COR-L47 (cell line): Measurements from ENCODE around the gene GNPTAB.

ENCODE experiments used
- DNase-seq: peaks from one replicate; lab custom pipeline; 2025; lab: John Stamatoyannopoulos, UW

GNPTAB gene

GRCh38 chr12:101804409-101804808 lies 26.4 kb downstream of the GNPTAB start:
- DNase-seq = no peak

DNA sequence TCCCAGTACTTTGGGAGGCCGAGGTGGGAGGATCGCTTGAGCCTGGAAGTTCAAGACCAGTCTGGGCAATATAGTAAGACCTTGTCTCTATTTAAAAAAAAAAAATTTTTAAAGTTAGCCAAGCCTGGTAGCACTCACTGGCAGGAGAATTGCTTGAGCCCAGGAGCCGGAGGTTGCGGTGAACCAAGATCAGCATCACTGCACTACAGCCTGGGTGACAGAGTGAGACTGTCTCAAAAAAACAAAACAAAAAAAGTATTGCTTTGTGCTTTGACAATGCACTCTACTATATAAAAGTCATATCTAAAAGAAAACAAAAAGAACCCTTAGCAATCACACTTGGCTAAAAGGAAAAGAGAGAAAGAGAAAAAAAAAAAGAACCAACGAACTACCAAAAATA lies 26.8 kb downstream of the GNPTAB start:
- no peak for DNase-seq

DNA sequence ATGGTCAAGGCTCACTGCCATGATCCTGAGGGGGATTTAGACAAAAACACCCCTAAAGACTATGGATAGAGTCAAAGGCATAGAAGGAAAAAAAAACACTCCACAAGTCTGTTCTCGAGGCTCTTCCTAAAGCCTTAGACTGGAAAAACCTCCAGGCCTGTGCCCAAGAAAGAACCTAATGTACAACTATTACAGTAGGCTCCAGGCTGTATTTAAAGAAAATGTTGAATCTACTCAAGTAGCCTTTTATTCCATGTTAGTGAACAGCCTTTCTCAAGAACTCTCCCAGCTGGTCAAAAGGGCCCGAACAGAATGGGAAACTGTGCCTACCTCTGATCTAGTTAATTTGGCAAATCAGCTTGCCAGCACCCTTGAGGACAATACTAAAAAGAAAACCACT lies 28.3 kb downstream of the GNPTAB start:
- no peak for DNase-seq

- no peak for DNase-seq
Measured at GRCh38 chr12:101799774-101800173, 31.0 kb downstream of the GNPTAB start.

DNA sequence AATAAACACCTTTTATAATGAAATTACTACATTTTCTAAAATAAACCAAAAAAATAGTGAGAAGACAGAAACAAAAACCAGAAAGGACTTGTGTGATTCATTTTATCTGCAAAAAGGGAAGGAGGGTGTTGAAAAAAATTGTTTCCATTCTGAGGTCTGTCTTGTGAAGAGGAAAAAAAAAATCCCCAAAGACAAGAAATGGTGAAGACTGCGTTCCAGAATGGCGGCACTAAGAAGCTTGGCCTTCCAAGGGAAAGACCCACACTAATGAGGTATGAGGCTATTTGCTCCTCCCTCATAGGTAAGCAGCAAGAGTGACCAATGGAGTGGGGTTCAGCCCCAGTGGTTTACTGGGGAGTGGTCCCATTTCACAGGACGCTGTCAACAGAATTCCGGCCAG lies 35.0 kb downstream of the GNPTAB start:
- DNase-seq = no peak

DNA sequence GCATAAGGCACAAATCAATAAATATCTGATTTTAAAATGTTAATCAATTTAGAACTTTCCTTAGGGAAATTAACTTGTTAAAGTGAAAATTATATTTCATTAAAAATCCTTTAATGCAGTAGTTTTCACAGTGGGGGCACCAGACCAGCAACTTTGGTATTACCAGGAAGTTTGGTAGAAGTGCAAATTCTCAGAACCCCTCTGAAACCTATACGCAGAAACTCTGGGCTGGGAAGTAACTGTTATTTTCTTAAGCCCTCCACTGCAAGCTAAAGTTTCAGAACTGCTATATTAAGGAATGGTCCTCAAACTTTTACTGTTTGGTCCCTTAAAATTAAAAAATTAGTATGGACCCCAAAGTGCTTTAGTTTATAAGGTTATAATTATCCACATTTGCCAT lies 35.7 kb downstream of the GNPTAB start:
- no peak for DNase-seq

- no peak for DNase-seq
Measured at GRCh38 chr12:101794574-101794973, 36.2 kb downstream of the GNPTAB start.

- DNase-seq = no peak
Measured at GRCh38 chr12:101793401-101793800, 37.4 kb downstream of the GNPTAB start.

DNA sequence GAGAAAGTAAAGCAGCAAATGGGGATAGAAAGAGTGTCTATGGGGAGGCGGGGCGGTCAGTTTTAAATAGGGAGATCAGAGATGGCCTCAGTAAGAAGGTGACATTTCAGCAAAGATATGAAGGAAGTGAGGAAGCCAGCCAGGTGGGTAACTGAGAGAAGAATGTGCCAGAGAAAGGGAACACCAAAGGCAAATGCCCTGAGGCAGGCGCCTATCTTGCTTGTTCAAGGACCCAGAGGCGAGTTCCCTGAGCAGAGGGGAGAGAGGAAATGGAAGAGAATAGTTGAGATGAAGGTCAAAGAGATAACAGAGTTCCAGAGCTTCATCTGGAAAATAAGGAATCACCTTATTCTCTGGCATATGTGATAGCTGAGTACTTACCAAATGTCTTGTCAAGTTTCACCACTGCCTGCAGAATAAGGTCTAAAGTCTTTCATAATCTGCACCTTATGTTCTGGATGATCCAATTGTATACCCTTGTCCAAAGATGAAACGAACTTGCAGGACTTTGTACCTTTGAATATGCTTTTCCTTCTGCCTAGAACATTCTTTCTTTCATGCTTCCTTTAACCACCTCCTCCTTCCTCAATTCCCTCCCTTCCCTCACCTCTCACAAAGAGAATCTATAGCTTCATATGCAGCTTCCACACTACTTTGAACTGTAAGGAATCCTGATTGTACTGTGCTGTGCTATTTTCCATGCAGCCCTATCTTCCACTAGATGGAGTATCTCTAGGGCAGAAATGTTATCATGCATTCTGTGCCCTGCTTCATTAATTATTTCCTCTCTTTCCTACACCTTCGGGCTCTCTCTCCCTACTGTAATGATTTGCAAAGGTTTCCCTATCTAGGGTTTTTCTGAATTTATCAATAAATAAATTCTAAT lies 38.5 kb downstream of the GNPTAB start:
- no peak for DNase-seq

- no peak for DNase-seq
Measured at GRCh38 chr12:101789171-101789570, 41.6 kb downstream of the GNPTAB start.

DNA sequence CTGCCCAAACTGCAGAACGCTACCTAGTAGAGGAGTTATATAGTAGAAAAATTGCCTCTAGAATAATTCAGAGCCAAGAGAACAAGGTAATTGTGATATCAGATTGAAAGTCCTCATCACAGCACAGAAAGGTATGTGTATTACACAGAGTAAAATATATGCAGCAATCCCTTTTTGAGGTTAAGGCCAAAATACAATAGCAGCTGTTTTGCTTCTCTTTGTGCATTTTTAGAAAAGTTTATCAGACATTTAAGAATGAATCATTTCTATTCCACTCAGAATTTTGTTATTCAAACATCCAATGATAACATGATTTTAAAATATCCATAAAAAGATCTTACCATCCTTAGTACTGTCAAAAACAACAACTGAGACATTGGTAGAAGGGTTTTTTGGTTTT lies 45.1 kb downstream of the GNPTAB start:
- DNase-seq = no peak

DNA sequence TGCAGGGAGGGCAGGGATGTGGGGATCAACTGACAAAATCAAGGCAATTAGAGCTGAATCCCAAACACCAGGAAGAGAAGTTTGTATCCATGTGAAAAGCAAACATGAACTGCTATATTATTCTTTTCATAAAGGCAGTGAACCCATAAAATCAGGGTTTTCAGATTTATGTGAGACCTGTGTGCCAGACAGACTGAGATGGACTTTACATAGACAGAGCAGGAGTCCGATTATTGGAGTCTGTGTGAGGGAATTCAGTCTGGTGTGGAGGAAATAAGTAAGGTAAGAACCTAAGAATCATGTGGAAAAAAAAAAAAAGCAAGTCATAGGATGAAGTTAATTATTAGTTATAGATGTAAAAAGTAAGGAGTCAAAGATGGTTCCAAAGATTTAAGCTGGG lies 46.4 kb downstream of the GNPTAB start:
- no peak for DNase-seq

- no peak for DNase-seq
Measured at GRCh38 chr12:101783838-101784237, 46.9 kb downstream of the GNPTAB start.

DNA sequence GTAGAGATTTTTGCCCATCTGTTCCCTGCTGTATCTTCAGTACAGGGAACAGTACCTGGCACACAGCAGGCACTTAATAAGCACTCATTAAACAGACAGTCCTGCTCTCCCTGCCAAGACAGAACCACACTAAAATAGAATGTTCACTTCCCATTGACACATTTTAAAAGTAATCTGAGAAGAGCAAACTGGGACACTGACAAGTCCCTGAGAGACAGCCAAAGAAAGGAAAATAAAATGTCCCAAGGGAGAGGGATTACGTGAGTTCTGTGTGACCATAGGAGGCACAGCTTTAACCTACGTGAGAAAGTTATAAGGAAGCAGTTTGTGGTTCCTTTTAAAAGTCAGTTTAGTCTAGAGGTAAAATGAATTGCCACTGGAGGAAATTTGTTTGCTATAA lies 47.6 kb downstream of the GNPTAB start:
- no peak for DNase-seq

- no peak for DNase-seq
Measured at GRCh38 chr12:101782273-101782731, 48.5 kb downstream of the GNPTAB start.

- DNase-seq = no peak
Measured at GRCh38 chr12:101781834-101782233, 48.9 kb downstream of the GNPTAB start.

- DNase-seq = no peak
Measured at GRCh38 chr12:101780599-101780998, 50.2 kb downstream of the GNPTAB start.

GRCh38 chr12:101779626-101780025 lies 51.1 kb downstream of the GNPTAB start:
- no peak for DNase-seq

- no peak for DNase-seq
Measured at GRCh38 chr12:101779200-101779599, 51.6 kb downstream of the GNPTAB start.

DNA sequence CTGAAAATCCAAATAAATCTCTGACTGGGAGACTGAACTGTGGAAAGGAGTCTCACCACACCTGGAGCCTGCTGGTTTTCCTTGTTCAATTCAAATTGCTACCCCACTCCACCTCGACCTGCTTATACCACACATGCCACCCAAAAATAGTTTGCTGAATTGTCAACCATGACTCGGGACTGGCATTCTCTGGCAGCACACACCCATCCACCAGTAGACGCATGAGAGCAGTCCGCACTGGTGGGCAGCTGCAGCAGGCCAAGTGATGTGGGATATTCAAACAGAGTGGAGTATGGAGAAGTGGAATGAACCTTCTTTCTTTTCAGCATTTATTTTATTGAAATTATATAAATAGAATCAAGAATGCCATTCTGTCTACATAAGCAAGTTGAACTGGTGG lies 52.8 kb downstream of the GNPTAB start:
- no peak for DNase-seq

DNA sequence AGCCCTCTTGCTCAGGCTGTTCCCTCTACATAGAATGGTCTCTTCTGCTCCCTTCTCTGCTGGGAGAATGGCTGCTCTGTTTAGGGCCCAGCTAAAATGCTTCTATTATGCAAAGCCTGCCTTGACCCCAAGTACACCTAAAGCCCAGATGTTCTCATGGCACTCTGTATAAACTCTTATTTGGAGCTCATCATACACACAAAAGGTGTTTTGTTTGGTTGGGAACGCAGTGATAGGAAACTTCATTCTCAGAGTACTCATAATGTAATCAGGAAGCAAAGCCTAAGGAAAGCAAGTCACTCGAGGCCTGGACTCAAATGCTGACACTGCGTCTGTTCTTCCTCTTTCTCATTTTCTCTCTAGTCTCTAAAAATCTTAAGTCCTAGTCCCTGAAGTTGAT lies 53.3 kb downstream of the GNPTAB start:
- no peak for DNase-seq

- DNase-seq = no peak
Measured at GRCh38 chr12:101775816-101776215, 54.9 kb downstream of the GNPTAB start.

- peak; percentile 29 for DNase-seq
Measured at GRCh38 chr12:101773650-101774162, 57.1 kb downstream of the GNPTAB start.
